Measurements from ENCODE around the gene COMMD6. TPM values are rescaled to one million over a fixed set of nuclear protein-coding genes. Genes with fewer than 3 reads are reported as not detected.

COMMD6 gene
- total and polyA plus RNA-seq, 2 of the 13 experiments (the other 11 are each of a cell fraction or from before 2014, with no cell fraction given), result 97.0 to 164 TPM

GRCh38 chr13:75507027-75508001 lies 30.3 kb downstream of the COMMD6 start (continued):
- TF ChIP-seq POLR2AphosphoS5 (IDR thresholded peaks at IDR 0.05; ENCODE audit: low read depth, low read length) (0 out of 2 replicates have a peak, but pooled peaks have one; percentile 35), POLR2A (IDR thresholded peaks at IDR 0.05; ENCODE audit: insufficient read depth in 1 of 2, low read depth in 2 of 2, low read length in 2 of 2) (peak in 1 of 2 experiments; percentile 45; a peak in 1 of 4 replicates), HMGA1 (CRISPR knock-in tag; conservative IDR thresholded peaks at IDR 0.05) (no peak), RFX1 (IDR thresholded peaks at IDR 0.05) (no peak)
- TF ChIP-seq, protein P1, sequence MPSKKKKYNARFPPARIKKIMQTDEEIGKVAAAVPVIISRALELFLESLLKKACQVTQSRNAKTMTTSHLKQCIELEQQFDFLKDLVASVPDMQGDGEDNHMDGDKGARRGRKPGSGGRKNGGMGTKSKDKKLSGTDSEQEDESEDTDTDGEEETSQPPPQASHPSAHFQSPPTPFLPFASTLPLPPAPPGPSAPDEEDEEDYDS (CRISPR knock-in tag; IDR thresholded peaks at IDR 0.05), result peak; percentile 43; the same call in 1 of the 2 replicates

DNA sequence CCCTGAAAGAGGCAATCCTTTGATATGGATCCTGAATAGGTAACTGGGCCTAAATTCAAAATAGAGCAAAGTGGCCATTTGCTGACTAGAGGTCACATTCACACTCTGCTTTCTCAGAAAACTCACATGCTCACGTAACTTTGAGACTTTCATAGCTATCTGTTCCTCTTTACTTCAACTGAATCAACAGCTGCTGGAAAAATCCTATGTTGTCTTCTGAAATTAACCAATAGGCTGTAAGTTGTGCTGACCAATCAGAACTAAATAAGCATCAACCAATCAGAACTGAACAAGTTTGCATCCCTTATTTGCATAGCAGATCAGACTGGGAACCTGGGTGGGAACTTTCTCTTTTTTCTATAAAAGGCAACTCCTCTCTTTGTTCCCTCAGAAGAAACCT lies 31.6 kb downstream of the COMMD6 start:
- in situ Hi-C loops (cut with HindIII; ENCODE audit: extremely low pct_ligation_motif_present, low pct_unique_long_range_greater_than_20kb), result no loop called here
- no TSS peak for BruUV-seq (replicated peaks)
- Histone ChIP-seq H3K9me3 (ENCODE audit: low read length) (no peaks in the 10 kb centered on the region), H3K9ac (ENCODE audit: insufficient read depth, low read depth, low read length) (no peak overlapping the region), H3K4me2 (ENCODE audit: low read depth, low read length) (no peak overlapping the region), H3K4me3 (replicated peaks in 1 of 3; ENCODE audit: insufficient read depth in 1 of 3, low read depth in 2 of 3, low read length in 3 of 3) (no peak overlapping the region), H2AFZ (ENCODE audit: low read length) (no peak overlapping the region), H3K27me3 (ENCODE audit: control insufficient read depth in 1 of 2, insufficient read depth in 2 of 2, low read length in 2 of 2) (no peaks in the 10 kb centered on the region; a peak in 1 of 5 replicates), H4K20me1 (ENCODE audit: insufficient read depth, low read length) (no peaks in the 10 kb centered on the region), H3K4me1 (ENCODE audit: insufficient read depth, low read length) (no peaks in the 10 kb centered on the region), H3K27ac (ENCODE audit: extremely low read length, insufficient read depth, low read length) (no peak overlapping the region), H3K79me2 (ENCODE audit: insufficient read depth, low read length) (no peaks in the 10 kb centered on the region), H3K36me3 (replicated peaks in 1 of 2; ENCODE audit: control insufficient read depth in 1 of 2, insufficient read depth in 2 of 2, low read length in 2 of 2) (no peaks in the 10 kb centered on the region)
- intact Hi-C loops (cut with micrococcal nuclease; ENCODE audit: unreplicated experiment), result no loop called here
- no peak for FAIRE-seq
- no peak for ATAC-seq
- CTCF ChIA-PET (ENCODE audit: low intra/inter-chr PET ratio, low total read pairs), result no interaction called here
- WGBS (ENCODE audit: low lambda C conversion rate), result 53% methylated on average over 1 of the region's 1 CpG
- DNase-seq (ENCODE audit: low spot score), result no peak
- POLR2A ChIA-PET, result no interaction called here
- TF ChIP-seq, protein P2, sequence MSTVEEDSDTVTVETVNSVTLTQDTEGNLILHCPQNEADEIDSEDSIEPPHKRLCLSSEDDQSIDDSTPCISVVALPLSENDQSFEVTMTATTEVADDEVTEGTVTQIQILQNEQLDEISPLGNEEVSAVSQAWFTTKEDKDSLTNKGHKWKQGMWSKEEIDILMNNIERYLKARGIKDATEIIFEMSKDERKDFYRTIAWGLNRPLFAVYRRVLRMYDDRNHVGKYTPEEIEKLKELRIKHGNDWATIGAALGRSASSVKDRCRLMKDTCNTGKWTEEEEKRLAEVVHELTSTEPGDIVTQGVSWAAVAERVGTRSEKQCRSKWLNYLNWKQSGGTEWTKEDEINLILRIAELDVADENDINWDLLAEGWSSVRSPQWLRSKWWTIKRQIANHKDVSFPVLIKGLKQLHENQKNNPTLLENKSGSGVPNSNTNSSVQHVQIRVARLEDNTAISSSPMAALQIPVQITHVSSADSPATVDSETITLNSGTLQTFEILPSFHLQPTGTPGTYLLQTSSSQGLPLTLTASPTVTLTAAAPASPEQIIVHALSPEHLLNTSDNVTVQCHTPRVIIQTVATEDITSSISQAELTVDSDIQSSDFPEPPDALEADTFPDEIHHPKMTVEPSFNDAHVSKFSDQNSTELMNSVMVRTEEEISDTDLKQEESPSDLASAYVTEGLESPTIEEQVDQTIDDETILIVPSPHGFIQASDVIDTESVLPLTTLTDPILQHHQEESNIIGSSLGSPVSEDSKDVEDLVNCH (CRISPR knock-in tag; IDR thresholded peaks at IDR 0.05), result no peak
- TF ChIP-seq NFKB2 (CRISPR knock-in tag; IDR thresholded peaks at IDR 0.05; ENCODE audit: borderline replicate concordance), result no peak
- no peak for TF ChIP-seq ZNF619 (CRISPR knock-in tag; IDR thresholded peaks at IDR 0.05)
- TF ChIP-seq ARNTL (CRISPR knock-in tag; IDR thresholded peaks at IDR 0.05), result no peak
- no peak for TF ChIP-seq PHF20 (CRISPR knock-in tag; IDR thresholded peaks at IDR 0.05)
- no peak for TF ChIP-seq ZBTB20 (CRISPR knock-in tag; IDR thresholded peaks at IDR 0.05; ENCODE audit: borderline replicate concordance, low read depth)
- no peak for TF ChIP-seq POLR2G (IDR thresholded peaks at IDR 0.05; ENCODE audit: low read depth, low read length)
- TF ChIP-seq FOSL2 (CRISPR knock-in tag; IDR thresholded peaks at IDR 0.05), result no peak
- no peak for TF ChIP-seq SATB2 (CRISPR knock-in tag; IDR thresholded peaks at IDR 0.05)
- TF ChIP-seq SALL2 (CRISPR knock-in tag; IDR thresholded peaks at IDR 0.05), result no peak
- TF ChIP-seq ZKSCAN8 (CRISPR knock-in tag; IDR thresholded peaks at IDR 0.05; ENCODE audit: borderline replicate concordance), result no peak
- TF ChIP-seq, protein P3, sequence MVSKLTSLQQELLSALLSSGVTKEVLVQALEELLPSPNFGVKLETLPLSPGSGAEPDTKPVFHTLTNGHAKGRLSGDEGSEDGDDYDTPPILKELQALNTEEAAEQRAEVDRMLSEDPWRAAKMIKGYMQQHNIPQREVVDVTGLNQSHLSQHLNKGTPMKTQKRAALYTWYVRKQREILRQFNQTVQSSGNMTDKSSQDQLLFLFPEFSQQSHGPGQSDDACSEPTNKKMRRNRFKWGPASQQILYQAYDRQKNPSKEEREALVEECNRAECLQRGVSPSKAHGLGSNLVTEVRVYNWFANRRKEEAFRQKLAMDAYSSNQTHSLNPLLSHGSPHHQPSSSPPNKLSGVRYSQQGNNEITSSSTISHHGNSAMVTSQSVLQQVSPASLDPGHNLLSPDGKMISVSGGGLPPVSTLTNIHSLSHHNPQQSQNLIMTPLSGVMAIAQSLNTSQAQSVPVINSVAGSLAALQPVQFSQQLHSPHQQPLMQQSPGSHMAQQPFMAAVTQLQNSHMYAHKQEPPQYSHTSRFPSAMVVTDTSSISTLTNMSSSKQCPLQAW (CRISPR knock-in tag; IDR thresholded peaks at IDR 0.05), result no peak
- no peak for TF ChIP-seq TBP (CRISPR knock-in tag; IDR thresholded peaks at IDR 0.05)

Measured in HepG2 (cell line).